ENCODE results near the gene GLG1. TPM values are rescaled to one million over a fixed set of nuclear protein-coding genes. Genes with fewer than 3 reads are reported as not detected.
A peak's percentile ranks its signal among the peaks of the same experiment; 100 is the strongest.
"Not testable (repeated sequence)": the region's sequence is repeated elsewhere in the genome, so short reads cannot be mapped to it uniquely, and the experiment has no call there.

Gene GLG1
- total RNA-seq, 6 donors from 2014 or later = 88.3 to 149 (median 110) TPM

GRCh38 chr16:74534650-74535049, 72.3 kb downstream of the GLG1 start:
- H3K9me3 ChIP-seq; H3K27me3 ChIP-seq; DNase-seq; H3K4me1 ChIP-seq; H3K4me3 ChIP-seq; H3K27ac ChIP-seq; ATAC-seq (ENCODE audit: low FRiP score in 2 of 2); H3K36me3 ChIP-seq: not testable (repeated sequence)
- WGBS, 2 donors = 92 to 95% methylated on average over 4 of the region's 4 CpGs

DNA sequence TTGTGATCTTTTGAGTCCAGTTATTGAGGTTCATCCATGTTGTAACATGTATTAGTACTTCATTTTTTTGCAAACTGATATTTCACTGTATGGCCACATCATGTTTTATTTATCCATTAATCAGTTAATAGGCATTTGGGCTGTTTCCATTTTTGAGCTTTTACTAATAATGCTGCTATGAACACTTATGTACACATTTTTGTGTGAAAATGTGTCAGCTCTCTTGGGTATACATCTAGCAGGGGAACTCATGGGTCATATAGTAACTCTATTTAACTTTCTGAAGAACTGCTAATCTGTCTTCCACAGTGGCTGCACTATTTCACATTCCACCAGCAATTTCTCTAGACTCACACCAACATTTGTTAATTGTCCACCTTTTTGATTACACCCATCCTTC, 82.0 kb downstream of the GLG1 start:
- Histone ChIP-seq H3K27me3 (no peaks in the 10 kb centered on the region), H3K9me3 (no peaks in the 10 kb centered on the region), H3K36me3 (peaks cover 0 to 3% (median 0%) of the 10 kb centered on the region in 4 donors), H3K4me3 (no peak overlapping the region), H3K4me1 (peaks cover 0 to 4% (median 0%) of the 10 kb centered on the region in 4 donors), H3K27ac (no peak overlapping the region)
- no peak for DNase-seq
- no peak for ATAC-seq (ENCODE audit: low FRiP score in 2 of 2)
- TF ChIP-seq CTCF (IDR thresholded peaks at IDR 0.05) (no peak), POLR2A (IDR thresholded peaks at IDR 0.05) (no peak), EP300 (IDR thresholded peaks at IDR 0.05) (no peak), POLR2AphosphoS5 (IDR thresholded peaks at IDR 0.05) (no peak)

- peaks cover 0 to 4% (median 0%) of the 10 kb centered on the region in 4 donors for H3K4me1 ChIP-seq
- peaks cover 0 to 3% (median 0%) of the 10 kb centered on the region in 4 donors for H3K36me3 ChIP-seq
- ATAC-seq (ENCODE audit: low FRiP score in 2 of 2) = no peak
- H3K27me3 ChIP-seq = no peaks in the 10 kb centered on the region
- H3K4me3 ChIP-seq = no peak overlapping the region
- WGBS, 2 donors = 92 to 95% methylated on average over 5 of the region's 5 CpGs
- TF ChIP-seq CTCF (IDR thresholded peaks at IDR 0.05) = no peak
- TF ChIP-seq EP300 (IDR thresholded peaks at IDR 0.05) = no peak
- no peak for TF ChIP-seq POLR2A (IDR thresholded peaks at IDR 0.05)
- TF ChIP-seq POLR2AphosphoS5 (IDR thresholded peaks at IDR 0.05) = no peak
- H3K27ac ChIP-seq = no peak overlapping the region
- DNase-seq = no peak
- H3K9me3 ChIP-seq = no peaks in the 10 kb centered on the region
Measured at GRCh38 chr16:74524117-74524516, 82.8 kb downstream of the GLG1 start.

DNA sequence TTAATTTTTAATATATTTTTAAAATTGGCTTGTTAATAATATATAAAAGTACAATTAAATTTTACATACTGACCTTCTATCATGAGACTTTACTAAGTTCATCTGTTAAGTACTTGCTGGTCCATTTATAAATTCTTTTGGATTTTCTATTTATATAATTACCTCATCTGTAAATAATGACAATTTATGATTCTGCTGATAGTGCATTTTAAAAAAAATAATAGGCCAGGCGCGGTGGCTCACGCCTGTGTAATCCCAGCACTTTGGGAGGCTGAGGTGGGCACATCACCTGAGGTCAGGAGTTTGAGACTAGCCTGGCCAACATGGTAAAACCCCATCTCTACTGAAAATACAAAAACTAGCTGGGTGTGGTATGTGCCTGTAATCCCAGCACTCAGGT, 83.2 kb downstream of the GLG1 start:
- not testable (repeated sequence) for H3K4me1 ChIP-seq; H3K36me3 ChIP-seq; ATAC-seq (ENCODE audit: low FRiP score in 2 of 2); H3K27ac ChIP-seq; H3K4me3 ChIP-seq; H3K27me3 ChIP-seq; DNase-seq; H3K9me3 ChIP-seq
- 96 to 98% methylated on average over 3 of the region's 3 CpGs for WGBS, 2 donors

DNA sequence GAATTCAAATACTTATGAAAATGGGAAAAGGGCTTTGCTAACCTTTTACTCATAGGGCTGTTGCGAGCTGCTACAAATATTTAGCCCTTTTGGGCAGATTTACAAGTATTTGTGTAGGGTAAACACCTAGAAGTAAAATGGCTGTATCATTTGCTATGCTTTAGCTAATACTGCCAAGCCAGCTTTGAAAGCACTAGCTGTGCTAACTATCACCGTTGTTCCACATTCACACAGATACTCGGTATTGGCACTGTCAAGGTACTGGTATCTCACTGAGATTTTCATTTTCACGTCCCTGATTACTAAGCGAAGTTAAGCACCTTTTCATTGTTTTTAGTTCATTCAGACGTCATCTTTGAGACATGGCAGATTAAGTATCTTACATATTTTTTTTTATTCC, 84.8 kb downstream of the GLG1 start:
- H3K27me3 ChIP-seq = no peaks in the 10 kb centered on the region
- 96 to 97% methylated on average over 6 of the region's 6 CpGs for WGBS, 2 donors
- H3K4me3 ChIP-seq = no peak overlapping the region
- H3K27ac ChIP-seq = no peak overlapping the region
- no peak for ATAC-seq (ENCODE audit: low FRiP score in 2 of 2)
- no peaks in the 10 kb centered on the region for H3K9me3 ChIP-seq
- peaks cover 0 to 4% (median 0%) of the 10 kb centered on the region in 4 donors for H3K4me1 ChIP-seq
- no peak for DNase-seq
- TF ChIP-seq EP300 (IDR thresholded peaks at IDR 0.05) = no peak
- no peak for TF ChIP-seq CTCF (IDR thresholded peaks at IDR 0.05)
- no peak for TF ChIP-seq POLR2AphosphoS5 (IDR thresholded peaks at IDR 0.05)
- no peak for TF ChIP-seq POLR2A (IDR thresholded peaks at IDR 0.05)
- H3K36me3 ChIP-seq = peaks cover 0 to 3% (median 0%) of the 10 kb centered on the region in 4 donors

GRCh38 chr16:74521691-74522090, 85.2 kb downstream of the GLG1 start:
- no peak for DNase-seq
- peaks cover 0 to 3% (median 0%) of the 10 kb centered on the region in 4 donors for H3K36me3 ChIP-seq
- H3K4me1 ChIP-seq = peaks cover 0 to 4% (median 0%) of the 10 kb centered on the region in 4 donors
- H3K27me3 ChIP-seq = no peaks in the 10 kb centered on the region
- no peak for TF ChIP-seq EP300 (IDR thresholded peaks at IDR 0.05)
- TF ChIP-seq POLR2A (IDR thresholded peaks at IDR 0.05) = no peak
- TF ChIP-seq POLR2AphosphoS5 (IDR thresholded peaks at IDR 0.05) = no peak
- TF ChIP-seq CTCF (IDR thresholded peaks at IDR 0.05) = no peak
- no peaks in the 10 kb centered on the region for H3K9me3 ChIP-seq
- ATAC-seq (ENCODE audit: low FRiP score in 2 of 2) = peak in 1 of 2 donors; percentile 53
- H3K27ac ChIP-seq = no peak overlapping the region
- no peak overlapping the region for H3K4me3 ChIP-seq
- 75 to 86% methylated on average over 4 of the region's 4 CpGs for WGBS, 2 donors

- not testable (repeated sequence) for H3K27ac ChIP-seq; ATAC-seq (ENCODE audit: low FRiP score in 2 of 2); DNase-seq; H3K4me1 ChIP-seq; H3K36me3 ChIP-seq; H3K4me3 ChIP-seq; H3K9me3 ChIP-seq; H3K27me3 ChIP-seq
- 95 to 100% methylated on average over 1 of the region's 1 CpG for WGBS, 2 donors
Measured at GRCh38 chr16:74518934-74519333, 88.0 kb downstream of the GLG1 start.
